Activated CD4-positive, CD25-positive, alpha-beta regulatory T cell (primary cell): ENCODE results near the gene DEPDC1B.
"Not testable (repeated sequence)": the region's sequence is repeated elsewhere in the genome, so short reads cannot be mapped to it uniquely, and the experiment has no call there.

Experiments
- DNase-seq, 4 experiments: peaks; one replicate each; lab custom pipeline; 2025; lab: John Stamatoyannopoulos, UW

The DEPDC1B gene, protein sequence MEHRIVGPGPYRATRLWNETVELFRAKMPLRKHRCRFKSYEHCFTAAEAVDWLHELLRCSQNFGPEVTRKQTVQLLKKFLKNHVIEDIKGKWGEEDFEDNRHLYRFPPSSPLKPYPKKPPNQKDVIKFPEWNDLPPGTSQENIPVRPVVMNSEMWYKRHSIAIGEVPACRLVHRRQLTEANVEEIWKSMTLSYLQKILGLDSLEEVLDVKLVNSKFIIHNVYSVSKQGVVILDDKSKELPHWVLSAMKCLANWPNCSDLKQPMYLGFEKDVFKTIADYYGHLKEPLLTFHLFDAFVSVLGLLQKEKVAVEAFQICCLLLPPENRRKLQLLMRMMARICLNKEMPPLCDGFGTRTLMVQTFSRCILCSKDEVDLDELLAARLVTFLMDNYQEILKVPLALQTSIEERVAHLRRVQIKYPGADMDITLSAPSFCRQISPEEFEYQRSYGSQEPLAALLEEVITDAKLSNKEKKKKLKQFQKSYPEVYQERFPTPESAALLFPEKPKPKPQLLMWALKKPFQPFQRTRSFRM

GRCh38 chr5:60699609-60700415, at the start of gene DEPDC1B:
DEPDC1B (minus strand) TSS chr5:60700166; CDS start chr5:60700093, 73 bp downstream.
- peak; percentile 62 to 71 (median 66) for DNase-seq

GRCh38 chr5:60744682-60745081, 44.7 kb upstream of the DEPDC1B start:
- DNase-seq, result no peak

DNA sequence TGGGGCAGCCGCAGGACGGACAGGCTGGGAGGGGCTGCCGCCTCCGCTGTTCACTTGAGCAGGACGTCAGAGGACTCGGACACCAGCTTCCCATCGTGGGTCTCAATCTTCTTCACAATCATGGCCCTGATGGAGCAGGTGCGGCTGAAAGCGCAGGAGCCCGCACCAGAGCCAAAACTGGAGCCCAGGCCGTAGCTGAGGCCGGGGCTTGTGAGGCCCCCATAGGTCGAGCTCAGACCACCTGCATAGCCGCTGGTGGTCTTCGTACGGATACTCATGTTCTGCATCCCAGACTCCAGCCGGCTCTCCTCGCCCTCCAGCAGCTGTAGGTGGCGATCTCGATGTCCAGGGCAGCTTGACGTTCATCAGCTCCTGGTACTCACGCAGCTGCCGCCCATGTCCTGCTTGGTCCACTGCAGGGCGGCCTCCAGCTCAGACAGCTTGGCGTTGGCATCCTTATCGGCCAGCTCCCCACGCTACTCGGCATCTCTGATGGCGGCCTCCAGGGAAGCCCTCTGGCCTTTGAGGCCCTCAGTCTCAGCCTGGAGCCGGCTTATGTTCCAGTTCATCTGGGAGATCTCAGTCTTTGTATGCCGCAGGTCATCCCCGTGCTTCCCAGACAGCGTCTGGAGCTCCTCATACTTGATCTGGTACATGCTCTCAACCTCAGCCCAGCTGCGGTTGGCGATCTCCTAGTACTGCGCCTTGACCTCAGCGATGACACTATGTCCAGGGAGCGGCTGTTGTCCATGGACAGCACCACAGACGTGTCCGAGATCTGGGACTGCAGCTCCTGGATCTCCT, 43.7 kb upstream of the DEPDC1B start:
- DNase-seq, result no peak

GRCh38 chr5:60740322-60740721, 40.4 kb upstream of the DEPDC1B start:
- no peak for DNase-seq

GRCh38 chr5:60738933-60739332, 39.0 kb upstream of the DEPDC1B start:
- no peak for DNase-seq

DNA sequence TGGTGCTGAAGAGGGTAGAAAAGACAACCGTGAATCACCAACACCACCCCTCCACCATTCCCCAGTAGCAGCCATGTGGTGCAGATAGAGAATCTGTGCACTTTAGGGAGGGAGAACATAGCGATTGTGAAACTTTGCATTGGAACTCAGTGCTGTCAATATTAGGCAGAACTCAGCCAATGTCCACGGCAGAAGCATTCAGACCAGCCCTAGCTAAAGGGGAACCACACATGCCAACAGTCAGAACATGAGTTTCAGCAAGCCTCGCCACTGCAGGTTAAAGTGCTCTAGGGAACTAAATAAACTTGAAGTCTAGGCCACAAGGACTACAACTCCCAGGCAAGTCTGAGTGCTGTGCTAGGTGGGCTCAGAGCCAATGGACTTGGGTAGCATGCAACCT, 38.5 kb upstream of the DEPDC1B start:
- no peak for DNase-seq

- DNase-seq, result not testable (repeated sequence)
Observed at GRCh38 chr5:60730858-60731257, 30.9 kb upstream of the DEPDC1B start.

- DNase-seq, result no peak
Observed at GRCh38 chr5:60727033-60727679, 27.2 kb upstream of the DEPDC1B start.

- DNase-seq, result no peak
Observed at GRCh38 chr5:60724126-60724525, 24.2 kb upstream of the DEPDC1B start.

DNA sequence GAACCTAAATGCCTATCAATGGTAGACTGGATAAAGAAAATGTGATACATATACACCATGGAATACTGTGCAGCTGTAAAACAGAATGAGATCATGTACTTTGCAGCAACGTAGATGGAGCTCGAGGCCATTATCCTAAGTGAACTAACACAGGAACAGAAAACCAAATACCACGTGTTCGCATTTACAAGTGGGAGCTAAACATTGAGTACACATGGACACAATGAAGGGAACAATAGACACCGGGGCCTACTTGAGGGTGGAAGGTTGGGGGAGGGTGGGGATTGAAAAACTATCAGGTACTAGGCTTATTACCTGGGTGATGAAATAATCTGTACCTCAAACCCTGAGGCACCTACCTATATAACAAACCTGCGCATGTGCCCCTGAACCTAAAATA, 22.4 kb upstream of the DEPDC1B start:
- DNase-seq, result no peak

DNA sequence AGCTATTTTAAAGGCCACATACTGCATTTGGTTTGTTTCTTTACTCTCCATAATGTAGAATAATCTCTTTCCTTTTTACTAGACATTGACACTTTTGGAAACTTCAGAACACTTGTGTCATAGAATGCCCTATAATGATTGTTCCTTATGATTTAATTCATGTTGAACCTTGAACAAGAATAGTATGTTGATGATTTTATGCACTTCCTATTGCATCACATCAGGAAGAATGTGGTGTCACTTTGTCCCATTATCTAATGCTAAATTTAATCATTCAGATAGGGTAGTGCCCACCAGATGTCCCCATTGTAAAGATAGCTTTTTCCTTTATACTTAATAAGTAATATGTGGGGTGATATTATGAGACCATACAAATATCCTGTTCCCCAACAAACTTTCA, 19.4 kb upstream of the DEPDC1B start:
- DNase-seq, result no peak

DNA sequence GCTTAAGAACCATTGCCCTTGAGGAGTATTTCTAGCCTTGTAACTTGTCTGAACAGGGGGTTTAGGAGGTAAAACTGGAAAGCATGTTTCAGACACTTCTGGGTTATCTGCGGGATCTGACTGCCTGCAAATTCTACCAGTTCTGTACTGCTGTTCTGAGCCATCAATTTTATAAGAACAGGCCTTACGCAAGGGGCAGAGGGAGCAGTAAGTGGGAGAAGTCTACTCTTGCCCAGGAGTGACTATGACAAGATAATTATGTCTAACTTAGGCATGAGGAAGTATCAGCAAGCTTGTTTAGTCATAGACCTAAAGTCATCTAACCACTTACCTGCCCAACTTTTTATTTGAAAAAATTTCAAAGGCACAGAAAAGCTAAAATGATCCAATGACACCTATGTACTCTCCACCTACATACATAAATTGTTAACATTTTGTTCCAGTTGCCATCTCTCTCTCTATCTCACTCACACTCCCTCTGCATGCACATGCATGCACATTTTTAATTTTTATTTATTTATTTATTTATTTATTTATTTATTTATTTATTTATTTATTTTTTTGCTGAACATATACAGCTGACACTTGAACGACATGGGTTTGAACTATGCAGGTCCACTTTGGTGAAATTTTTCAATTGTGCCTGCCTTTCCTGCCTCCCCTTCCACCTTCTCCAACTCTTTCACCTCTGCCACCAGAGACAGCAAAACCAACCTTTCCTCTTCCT, 18.4 kb upstream of the DEPDC1B start:
- DNase-seq, result no peak

GRCh38 chr5:60715201-60715928, 15.4 kb upstream of the DEPDC1B start:
- not testable (repeated sequence) for DNase-seq

DNA sequence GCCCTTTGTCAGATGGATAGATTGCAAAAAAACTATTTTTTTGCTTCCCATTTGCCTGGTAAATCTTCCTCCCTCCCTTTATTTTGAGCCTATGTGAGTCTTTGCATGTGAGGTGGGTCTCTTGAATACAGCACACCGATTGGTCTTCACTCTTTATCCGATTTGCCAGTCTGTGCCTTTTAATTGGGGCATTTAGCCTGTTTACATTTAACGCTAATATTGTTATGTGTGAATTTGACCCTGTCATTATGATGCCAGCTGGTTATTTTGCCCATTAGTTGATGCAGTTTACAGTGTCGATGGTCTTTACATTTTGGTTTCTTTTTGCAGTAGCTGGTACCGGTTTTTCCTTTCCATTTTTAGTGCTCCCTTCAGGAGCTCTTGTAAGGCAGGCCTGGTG, 13.0 kb upstream of the DEPDC1B start:
- no peak for DNase-seq

GRCh38 chr5:60711892-60712291, 11.9 kb upstream of the DEPDC1B start:
- DNase-seq, result not testable (repeated sequence)

GRCh38 chr5:60710362-60710761, 10.4 kb upstream of the DEPDC1B start:
- no peak for DNase-seq

- no peak for DNase-seq
Observed at GRCh38 chr5:60705144-60705543, 5.2 kb upstream of the DEPDC1B start.

DNA sequence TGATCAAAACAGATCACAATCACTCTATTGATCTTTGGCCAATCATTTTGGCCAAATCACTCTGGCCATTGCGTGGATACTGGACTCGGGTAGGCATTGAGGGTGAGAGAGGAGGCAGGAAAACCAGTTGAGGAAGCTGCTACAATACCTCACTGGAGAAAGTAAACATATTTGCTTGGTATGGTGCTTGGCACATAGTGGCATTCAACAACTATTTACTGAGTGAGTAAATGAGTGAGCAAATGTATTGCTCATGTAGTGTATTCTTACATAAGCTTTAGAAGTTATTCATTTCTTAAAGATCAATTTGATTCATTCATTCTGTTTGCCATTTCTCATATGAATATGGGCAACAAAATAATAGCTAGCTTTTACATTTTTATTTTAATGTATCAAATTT, 4.0 kb upstream of the DEPDC1B start:
- no peak for DNase-seq

DNA sequence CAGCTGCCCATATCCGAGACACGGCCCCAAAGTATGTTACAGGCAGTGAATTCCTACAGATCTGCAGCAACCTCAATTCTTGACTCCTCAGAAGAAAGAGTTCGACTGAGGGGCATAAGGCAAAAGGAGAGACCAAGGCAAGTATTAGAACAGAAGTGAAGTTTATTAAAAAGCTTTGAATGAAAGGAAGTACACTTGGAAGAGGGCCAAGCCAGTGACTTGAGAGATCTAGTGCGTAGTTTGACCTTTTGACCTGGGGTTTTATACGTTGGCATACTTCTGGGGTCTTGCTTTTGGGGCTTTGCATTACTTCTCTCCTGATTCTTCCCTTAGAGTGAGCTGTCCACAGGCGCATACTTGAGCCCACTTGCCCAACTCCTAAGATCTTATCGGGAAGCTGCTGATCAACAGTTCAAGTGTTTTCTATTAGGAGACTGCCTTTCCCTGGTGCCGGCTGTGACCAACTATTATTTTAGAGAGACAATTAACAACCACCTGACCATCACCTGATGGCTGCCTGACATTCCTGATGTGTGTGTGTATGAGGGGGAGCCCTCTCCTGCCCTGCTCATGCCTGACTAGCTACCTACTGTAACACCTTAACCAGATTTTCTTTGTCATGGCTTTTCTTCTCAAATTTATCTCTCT, 1.5 kb upstream of the DEPDC1B start:
- no peak for DNase-seq

DNA sequence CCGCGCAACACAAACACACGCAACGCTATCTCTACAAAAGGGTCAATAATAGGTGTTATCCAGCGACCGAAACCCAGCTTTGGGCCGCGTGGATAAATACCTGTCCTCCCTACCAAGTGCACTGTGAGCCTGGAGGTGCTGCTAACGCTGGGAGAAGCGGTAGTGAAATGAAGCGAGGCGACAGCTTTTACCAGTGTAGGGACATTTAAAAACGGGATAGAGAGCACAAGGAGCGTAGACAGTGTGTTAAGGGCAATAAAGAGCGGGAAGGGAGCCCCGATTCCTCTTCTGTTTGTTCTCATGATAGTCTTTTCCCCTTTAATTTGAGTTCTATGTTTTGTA, 421 bp upstream of the DEPDC1B start:
- DNase-seq, result no peak
